NCI-H1105 treated with DMSO at 0.1 percent for 48 hours (cell line): ENCODE measurements around the gene KRTAP4-4.
"Not testable (repeated sequence)": the region's sequence is repeated elsewhere in the genome, so short reads cannot be mapped to it uniquely, and the experiment has no call there.

ENCODE experiments used
- DNase-seq: peaks from one replicate; lab custom pipeline; 2025; lab: John Stamatoyannopoulos, UW

The KRTAP4-4 gene

DNA sequence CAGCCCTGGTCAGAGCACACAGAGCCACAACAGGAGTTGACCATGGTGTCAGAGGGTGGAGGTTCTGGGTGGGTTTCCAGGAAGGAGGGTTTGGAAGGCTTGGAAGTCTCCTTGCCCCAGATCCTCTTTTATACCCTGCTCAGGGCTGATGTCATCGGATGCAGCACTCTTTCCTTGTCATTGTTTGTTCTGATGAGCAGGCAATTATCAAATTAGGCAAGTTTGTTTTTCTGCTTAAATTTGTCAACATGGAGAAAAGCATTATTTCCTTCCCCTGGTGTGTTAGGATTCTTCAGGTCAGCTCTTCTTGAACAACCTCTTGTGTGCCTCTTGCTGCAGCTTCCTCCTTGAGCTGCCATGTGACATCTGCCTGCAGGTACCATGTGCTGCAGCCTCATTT, at the start of gene KRTAP4-4:
TSS of gene KRTAP4-4 (minus strand) at position 101 of the 400 bp plus-strand sequence. CDS start at position 44, 57 bp downstream.
- DNase-seq, result no peak

- no peak for DNase-seq
Observed at GRCh38 chr17:41199421-41200078, 39.0 kb upstream of the KRTAP4-4 start.

- DNase-seq, result no peak
Observed at GRCh38 chr17:41196068-41196467, 35.5 kb upstream of the KRTAP4-4 start.

- DNase-seq, result no peak
Observed at GRCh38 chr17:41190328-41190727, 29.8 kb upstream of the KRTAP4-4 start.

DNA sequence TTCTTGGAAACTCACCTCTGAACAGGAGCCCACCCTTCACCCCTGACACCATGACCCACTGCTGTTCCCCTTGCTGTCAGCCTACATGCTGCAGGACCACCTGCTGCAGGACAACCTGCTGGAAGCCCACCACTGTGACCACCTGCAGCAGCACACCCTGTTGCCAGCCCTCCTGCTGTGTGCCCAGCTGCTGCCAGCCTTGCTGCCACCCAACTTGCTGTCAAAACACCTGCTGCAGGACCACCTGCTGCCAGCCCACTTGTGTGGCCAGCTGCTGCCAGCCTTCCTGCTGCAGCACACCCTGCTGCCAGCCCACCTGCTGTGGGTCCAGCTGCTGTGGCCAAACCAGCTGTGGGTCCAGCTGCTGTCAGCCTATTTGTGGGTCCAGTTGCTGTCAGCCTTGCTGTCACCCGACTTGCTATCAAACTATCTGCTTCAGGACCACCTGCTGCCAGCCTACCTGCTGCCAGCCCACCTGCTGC, 29.3 kb upstream of the KRTAP4-4 start, which contains the start of gene KRTAP9-1:
TSS of gene KRTAP9-1 (plus strand) at position 51 of the 482 bp plus-strand sequence. CDS start at position 51, 0 bp downstream.
- DNase-seq, result not testable (repeated sequence)

- no peak for DNase-seq
Observed at GRCh38 chr17:41186872-41187271, 26.3 kb upstream of the KRTAP4-4 start.

GRCh38 chr17:41185001-41185400, 24.5 kb upstream of the KRTAP4-4 start:
- DNase-seq, result no peak

- DNase-seq, result no peak
Observed at GRCh38 chr17:41184480-41184961, 24.0 kb upstream of the KRTAP4-4 start, which contains the start of gene KRTAP4-1. KRTAP4-1 (minus strand) TSS chr17:41184911; CDS start chr17:41184854, 57 bp downstream.

- no peak for DNase-seq
Observed at GRCh38 chr17:41178843-41179616, 18.5 kb upstream of the KRTAP4-4 start.

DNA sequence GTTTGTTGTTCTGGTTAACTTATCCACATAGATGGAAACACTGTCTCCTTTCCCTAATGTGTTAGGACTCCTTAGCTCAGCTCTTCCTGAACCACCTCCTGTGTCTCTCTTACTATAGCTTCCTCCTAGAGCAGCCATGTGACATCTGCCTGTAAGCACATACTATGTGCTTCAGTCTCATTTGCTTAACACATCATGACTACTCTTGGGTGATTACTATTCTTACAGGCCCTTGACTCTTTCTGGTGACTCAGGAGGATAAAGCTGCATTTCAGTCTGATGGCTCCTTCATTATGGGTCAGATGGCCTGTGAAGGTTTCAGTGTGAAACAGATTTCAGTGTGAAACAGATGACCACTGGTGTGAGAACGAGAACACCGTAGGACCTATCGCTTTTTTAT, 17.8 kb upstream of the KRTAP4-4 start:
- no peak for DNase-seq

GRCh38 chr17:41177727-41178271, 17.3 kb upstream of the KRTAP4-4 start, which contains the start of gene KRTAP4-2:
KRTAP4-2 (minus strand) TSS chr17:41178221; CDS start chr17:41178164, 57 bp downstream.
- DNase-seq, result no peak

GRCh38 chr17:41176744-41177387, 16.3 kb upstream of the KRTAP4-4 start:
- no peak for DNase-seq

DNA sequence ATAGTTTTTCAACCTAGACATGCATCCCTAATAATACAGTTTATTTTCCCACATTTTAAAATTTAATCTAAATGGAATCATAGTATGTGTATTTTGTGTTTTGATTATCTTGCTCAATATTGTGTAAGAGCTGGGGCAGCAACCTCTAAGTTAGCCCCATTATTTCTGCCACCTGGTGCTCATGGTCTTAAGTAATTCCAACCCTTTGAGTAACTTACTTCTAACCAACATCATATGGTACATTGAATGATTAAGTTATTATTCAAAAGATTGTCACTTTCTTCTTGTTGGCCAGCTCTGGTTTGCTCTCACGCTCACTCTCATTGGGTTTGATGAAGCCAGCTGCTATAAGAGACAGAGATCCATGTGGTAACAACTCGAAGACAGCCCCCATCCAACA, 11.3 kb upstream of the KRTAP4-4 start:
- no peak for DNase-seq

- DNase-seq, result no peak
Observed at GRCh38 chr17:41168121-41168520, 7.6 kb upstream of the KRTAP4-4 start, which contains the start of gene KRTAP4-3. KRTAP4-3 (minus strand) TSS chr17:41168221; CDS start chr17:41168172, 49 bp downstream.

DNA sequence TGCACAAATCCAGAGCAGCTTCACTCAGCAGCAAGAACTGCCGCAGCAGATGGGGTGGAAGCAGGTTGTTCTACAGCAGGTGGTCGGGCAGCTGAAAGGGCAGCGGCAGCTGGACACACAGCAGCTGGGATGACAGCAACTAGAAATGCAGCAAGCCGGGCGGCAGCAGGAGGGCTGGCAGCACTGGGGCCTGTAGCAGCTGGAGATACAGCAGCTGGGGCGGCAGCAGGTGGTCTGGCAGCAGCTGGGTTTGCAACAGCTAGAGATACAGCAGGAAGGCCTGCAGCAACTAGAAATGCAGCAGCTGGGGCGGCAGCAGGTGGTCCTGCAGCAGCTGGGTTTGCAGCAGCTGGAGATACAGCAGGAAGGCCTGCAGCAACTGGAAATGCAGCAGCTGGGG, 7.0 kb upstream of the KRTAP4-4 start:
- DNase-seq, result no peak

DNA sequence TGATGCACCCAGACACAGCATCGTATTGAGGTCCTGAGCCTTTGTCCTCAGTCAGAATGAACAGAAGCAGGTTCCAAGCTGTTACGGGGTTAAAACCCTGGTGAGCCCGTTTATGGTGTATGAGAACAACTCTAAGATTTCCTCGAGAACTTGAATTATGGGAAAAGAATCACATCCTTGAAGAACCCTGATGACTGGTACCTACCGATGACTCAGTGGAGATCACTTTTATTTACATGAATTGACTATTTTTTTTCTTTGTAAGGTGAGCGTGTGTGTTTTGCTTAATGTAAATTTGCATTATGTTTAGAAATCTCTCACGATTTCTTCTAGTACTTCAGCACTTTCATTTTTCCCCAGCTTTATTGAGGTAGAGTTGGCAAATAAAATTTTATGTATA, 3.3 kb upstream of the KRTAP4-4 start:
- no peak for DNase-seq

DNA sequence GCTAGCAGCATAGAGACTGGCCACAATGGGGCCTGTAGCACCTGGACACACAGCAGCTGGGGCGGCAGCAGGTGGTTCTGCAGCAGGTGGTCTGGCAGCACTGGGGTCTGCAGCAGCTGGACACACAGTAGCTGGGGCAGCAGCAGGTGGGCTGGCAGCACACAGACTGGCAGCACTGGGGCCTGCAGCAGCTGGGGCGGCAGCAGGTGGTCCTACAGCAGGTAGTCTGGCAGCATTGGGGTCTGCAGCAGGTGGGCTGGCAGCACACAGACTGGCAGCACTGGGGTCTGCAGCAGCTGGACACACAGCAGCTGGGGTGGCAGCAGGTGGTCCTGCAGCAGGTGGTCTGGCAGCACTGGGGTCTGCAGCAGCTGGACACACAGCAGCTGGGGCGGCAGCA, 358 bp downstream of the KRTAP4-4 start:
- DNase-seq, result not testable (repeated sequence)

DNA sequence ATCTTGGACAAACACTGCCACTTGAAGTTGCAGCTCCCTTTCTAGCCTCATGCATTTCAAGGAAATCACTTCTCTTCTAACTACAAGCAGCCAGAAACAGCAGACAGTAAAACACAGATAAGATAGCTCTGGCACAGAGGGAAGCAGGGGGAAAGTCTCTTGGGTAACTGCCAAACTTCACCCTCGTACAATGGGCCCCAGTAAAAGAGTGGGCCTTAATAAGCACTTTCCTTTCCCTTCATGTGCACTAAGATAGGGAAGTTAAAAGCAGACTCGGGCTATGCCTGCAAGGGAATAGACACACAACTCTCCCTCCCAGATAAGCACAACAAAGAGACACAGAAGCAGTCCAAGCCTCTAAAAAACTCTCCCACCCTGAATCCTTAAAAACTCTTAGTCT, 6.7 kb downstream of the KRTAP4-4 start:
- DNase-seq, result peak; percentile 51

DNA sequence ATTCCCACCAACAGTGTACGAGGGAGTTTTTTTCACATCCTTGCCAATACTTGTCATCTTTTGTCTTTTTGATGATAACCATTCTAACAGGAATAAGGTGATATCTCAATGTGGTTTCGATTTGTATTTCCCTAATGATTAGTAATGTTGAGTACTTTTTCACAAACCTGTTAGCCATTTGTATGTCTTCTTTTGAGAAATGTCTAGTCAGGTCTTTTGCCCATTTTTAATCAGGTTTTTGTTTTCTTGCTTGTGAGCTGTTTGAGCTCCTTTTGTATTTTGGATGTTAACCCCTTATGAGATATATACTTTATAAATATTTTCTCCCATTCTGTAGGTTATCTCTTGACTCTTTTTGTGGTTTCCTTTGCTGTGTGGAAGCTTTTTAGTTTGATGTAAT, 9.0 kb downstream of the KRTAP4-4 start:
- DNase-seq, result no peak

DNA sequence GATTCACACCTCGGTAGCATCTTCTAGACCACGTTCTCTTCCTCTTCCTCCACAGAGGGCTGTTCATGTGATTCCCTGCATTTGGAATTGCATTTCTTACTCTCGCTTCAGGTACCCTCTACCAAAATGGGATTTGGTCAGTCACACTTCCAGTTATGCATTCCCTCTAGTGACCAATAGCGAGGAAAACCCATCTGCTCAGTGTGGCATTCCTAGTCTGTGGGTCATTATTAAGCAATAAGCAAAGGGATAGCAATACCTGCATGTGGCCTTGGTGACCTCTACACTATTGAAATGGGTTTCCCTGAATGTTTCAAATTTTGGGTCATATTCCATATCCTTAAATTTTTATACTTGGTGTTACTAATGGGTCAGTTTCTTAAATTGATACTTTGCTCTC, 10.5 kb downstream of the KRTAP4-4 start:
- DNase-seq, result no peak

DNA sequence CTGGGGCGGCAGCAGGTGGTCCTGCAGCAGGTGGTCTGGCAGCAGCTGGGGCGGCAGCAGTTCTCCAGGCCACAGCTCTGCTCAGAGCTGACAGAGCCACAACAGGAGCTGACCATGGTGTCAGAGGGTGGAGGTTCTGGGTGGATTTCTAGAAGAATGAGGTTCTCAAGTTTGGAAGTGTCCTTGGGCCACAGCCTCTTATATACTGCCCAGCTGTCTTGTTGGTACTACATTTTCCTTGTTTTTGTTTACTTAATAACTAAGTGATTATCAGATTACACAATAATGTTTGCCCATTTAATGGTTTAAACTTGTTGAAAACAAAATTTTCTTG, 10.9 kb downstream of the KRTAP4-4 start, which contains the start of gene KRTAP4-5:
TSS of gene KRTAP4-5 (minus strand) at position 174 of the 334 bp plus-strand sequence. CDS start at position 116, 58 bp downstream.
- no peak for DNase-seq
